NCI-H187 treated with DMSO at 0.1 percent for 48 hours (cell line): Measurements from ENCODE around the gene NPSR1.
"Not testable (repeated sequence)": the region's sequence is repeated elsewhere in the genome, so short reads cannot be mapped to it uniquely, and the experiment has no call there.

Source experiments
- DNase-seq: peaks from one replicate; lab custom pipeline; 2025; lab: John Stamatoyannopoulos, UW

NPSR1 gene

GRCh38 chr7:34657632-34658268, at the start of gene NPSR1:
NPSR1 (plus strand) TSS chr7:34658218; CDS start chr7:34658413, 195 bp downstream.
- no peak for DNase-seq

DNA sequence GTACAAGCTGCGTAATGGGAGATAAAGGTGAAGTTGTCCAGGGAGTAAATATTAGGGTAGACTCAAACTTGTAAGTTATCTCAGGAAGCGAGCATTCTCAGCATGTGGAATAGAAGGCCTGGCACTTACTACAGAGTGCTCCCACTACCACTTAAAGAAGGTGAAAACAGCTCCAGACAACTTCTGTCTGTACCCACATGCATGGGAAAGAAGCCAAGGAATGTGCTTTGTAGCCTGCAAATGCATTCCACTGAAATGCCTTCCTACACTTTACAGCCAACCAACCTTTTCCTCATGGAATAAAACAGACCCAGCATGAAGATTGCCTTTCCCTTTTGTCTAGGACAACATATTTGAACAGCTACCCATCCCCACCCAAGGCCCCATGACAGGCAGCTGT, 45.4 kb upstream of the NPSR1 start:
- DNase-seq, result no peak

GRCh38 chr7:34620425-34620824, 37.6 kb upstream of the NPSR1 start:
- no peak for DNase-seq

DNA sequence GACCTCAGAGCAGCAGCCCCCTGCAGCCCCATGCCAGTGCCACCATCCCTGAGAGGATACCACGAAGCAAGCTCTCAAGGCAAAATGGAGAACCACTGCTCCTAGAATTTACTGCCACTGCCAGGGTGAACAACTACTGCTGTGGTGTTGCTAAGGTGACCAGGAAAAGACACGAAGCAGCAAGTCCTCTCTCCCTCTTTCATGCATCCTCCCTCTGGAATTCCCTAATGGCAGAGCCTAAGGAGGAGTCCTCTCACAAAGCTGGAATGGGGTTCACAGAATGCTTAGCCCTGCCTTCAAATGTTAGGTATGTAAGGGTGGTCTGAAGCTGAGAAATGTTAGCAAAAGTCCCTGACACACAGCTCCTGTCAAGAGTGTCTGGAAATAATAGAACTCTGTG, 35.8 kb upstream of the NPSR1 start:
- no peak for DNase-seq

- no peak for DNase-seq
Observed at GRCh38 chr7:34622771-34623250, 35.2 kb upstream of the NPSR1 start.

- not testable (repeated sequence) for DNase-seq
Observed at GRCh38 chr7:34628618-34629017, 29.4 kb upstream of the NPSR1 start.

GRCh38 chr7:34652809-34653208, 5.2 kb upstream of the NPSR1 start:
- no peak for DNase-seq

DNA sequence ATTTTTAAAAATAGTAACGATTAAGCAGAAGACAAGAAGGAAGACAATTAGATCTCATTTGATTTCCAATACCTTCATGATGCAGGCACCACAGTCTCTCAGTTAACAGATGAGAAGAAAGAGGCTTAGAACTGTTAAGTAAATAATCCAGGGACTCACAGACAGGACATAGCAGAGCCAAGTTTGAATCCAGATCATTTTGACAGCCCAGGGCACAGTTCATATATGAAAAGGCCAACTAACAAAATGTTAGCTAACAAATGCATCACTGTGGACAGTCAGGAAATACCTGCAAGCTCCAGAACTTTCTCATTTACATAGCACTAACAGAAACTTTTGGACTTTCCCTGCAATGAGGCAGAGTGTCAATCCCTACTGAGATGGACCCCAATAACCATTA, 4.2 kb upstream of the NPSR1 start:
- DNase-seq, result no peak

GRCh38 chr7:34655384-34655783, 2.6 kb upstream of the NPSR1 start:
- DNase-seq, result no peak

DNA sequence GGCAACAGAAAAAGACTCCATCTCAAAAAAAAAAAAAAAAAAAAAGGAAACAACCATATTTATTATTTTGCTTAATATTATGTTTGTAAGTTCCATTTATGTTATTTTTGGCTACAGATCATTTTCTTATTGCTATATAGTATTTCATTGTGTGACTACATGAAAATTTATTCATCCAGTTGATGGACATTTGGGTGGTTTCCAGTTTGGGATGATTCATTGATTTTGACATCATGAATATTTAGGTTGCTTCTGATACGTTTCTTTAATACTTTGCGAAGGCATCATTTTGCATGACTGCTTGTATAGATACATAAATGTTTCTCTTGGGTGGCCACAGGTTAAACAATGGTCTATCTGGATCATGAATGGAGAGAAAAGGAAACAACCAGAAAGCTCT, 2.0 kb upstream of the NPSR1 start:
- DNase-seq, result no peak

GRCh38 chr7:34659472-34660075, 1.6 kb downstream of the NPSR1 start:
- no peak for DNase-seq

- DNase-seq, result no peak
Observed at GRCh38 chr7:34662058-34662708, 4.2 kb downstream of the NPSR1 start.

- no peak for DNase-seq
Observed at GRCh38 chr7:34664755-34665154, 6.7 kb downstream of the NPSR1 start.

- no peak for DNase-seq
Observed at GRCh38 chr7:34672430-34672829, 14.4 kb downstream of the NPSR1 start.

GRCh38 chr7:34673066-34673465, 15.0 kb downstream of the NPSR1 start:
- DNase-seq, result no peak

GRCh38 chr7:34675749-34676374, 17.8 kb downstream of the NPSR1 start:
- DNase-seq, result no peak

DNA sequence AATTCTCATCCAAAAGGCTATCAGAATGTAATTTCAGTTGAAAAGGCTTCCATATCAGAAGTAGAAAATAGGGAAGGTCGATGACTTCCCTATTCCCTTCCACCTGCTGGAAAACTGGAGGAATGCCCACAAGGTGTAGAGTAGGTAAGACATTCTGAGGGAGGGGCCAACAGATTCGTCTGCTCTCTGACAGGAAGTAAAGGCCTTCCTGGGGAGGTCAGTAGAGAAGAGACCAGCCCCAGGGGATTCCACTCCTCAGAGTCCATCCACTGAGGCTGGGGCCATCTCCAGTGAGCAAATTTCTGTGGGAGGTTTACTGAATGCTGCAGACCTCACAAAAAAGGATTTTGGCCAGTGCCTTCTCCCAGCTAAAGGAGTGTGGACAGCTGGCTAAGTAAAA, 19.5 kb downstream of the NPSR1 start:
- no peak for DNase-seq

GRCh38 chr7:34687529-34687928, 29.5 kb downstream of the NPSR1 start:
- DNase-seq, result no peak

DNA sequence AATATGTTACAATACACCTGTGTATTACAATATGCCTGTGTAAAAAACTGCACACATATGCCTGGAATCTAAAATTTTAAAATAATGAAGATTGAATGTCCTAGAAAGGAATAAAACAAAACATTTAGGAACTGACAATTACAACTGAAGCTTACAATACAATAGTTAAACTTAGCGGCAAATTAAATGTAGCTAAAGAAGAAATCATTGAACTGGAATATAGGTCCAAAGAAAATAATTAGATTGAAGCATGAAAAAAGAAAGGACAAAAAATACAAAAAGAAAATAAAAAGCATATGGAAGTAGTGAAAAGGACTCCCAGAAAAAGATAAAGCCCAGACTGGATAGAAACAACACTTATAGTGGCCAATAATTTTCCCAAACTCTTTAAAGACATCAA, 38.4 kb downstream of the NPSR1 start:
- DNase-seq, result no peak

GRCh38 chr7:34709771-34710170, 51.8 kb downstream of the NPSR1 start:
- no peak for DNase-seq

DNA sequence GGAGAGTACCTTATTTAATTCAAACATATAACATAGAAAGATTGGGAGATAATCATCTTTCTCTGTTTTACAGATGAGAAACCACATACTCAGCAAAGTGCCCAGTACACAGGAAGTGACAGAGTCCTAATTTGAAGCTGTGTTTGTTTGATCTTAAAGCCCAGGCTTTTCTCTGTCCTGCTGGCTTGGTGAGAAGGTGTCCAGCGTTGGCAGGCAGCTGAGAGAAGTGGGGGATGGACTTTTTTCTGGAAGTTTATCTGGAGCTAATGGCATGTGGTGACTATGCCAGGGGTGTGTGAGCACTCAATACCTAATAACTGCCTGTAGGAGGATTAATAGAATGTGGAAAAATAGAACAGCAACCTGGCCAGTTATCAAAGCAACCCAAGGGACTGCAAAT, 60.8 kb downstream of the NPSR1 start:
- DNase-seq, result no peak

DNA sequence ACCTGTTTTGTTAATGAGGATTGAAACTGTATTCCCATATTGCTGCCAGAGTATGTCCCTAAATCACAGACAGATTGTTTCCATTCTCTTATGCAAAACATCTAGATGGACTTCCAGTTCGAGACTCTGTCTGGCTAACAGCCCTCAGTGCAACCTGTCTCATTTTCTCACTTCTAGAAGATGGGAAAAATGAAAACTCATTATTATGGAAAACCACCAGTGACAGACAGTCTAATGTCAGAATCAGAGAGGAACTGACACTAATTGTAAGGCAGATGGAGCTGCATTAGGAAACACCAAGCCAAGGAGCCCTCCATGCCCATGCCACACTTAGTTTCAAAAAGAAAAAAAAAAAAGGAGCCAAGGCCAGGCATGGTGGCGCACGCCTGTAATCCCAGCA, 61.6 kb downstream of the NPSR1 start:
- DNase-seq, result no peak

GRCh38 chr7:34720289-34720688, 62.3 kb downstream of the NPSR1 start:
- no peak for DNase-seq
